Measurements from ENCODE around the gene STARD13.

The STARD13 gene

GRCh38 chr13:33195693-33196464 lies 89.7 kb downstream of the STARD13 start:
- TF ChIP-seq, protein P1, sequence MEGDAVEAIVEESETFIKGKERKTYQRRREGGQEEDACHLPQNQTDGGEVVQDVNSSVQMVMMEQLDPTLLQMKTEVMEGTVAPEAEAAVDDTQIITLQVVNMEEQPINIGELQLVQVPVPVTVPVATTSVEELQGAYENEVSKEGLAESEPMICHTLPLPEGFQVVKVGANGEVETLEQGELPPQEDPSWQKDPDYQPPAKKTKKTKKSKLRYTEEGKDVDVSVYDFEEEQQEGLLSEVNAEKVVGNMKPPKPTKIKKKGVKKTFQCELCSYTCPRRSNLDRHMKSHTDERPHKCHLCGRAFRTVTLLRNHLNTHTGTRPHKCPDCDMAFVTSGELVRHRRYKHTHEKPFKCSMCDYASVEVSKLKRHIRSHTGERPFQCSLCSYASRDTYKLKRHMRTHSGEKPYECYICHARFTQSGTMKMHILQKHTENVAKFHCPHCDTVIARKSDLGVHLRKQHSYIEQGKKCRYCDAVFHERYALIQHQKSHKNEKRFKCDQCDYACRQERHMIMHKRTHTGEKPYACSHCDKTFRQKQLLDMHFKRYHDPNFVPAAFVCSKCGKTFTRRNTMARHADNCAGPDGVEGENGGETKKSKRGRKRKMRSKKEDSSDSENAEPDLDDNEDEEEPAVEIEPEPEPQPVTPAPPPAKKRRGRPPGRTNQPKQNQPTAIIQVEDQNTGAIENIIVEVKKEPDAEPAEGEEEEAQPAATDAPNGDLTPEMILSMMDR (IDR thresholded peaks at IDR 0.05; ENCODE audit: low read length, missing control alignments) = no peak
- no peak overlapping the region for H3K4me3 ChIP-seq (replicated peaks; ENCODE audit: low read depth, low read length)
- no peak for DNase-seq (ENCODE audit: low read depth)

- DNase-seq (ENCODE audit: low read depth) = peak; percentile 96
- peak overlapping the region; percentile 2 for H3K4me3 ChIP-seq (replicated peaks; ENCODE audit: low read depth, low read length)
- TF ChIP-seq, protein P1 (IDR thresholded peaks at IDR 0.05; ENCODE audit: low read length, missing control alignments) = no peak
These were observed 90.5 kb downstream of the STARD13 start for GRCh38 chr13:33194820-33195692.

DNA sequence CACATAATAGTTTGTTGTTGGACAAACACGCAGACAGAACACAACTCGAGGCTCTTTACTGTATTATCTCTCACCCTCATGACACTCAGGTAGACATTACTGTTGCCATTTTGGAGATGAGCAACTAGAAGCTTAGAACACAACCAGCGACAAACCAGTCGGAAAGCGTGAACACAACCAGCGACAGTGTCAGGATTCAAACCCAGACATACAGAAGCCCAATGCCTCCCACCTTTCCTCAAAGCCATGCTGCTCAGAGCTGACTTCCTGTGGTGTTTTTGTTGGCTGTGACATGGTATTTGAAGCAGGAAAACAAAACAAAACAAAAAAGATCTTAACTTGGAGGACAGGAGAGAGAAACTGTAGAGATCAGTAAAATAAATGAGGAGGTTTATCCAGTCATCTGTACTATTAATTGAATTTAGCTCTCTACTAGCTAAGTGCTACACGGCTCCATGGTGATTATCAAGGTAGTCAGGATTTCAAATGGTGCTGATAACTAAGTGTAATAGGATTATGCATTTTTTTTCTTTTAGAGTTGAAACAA lies 92.1 kb downstream of the STARD13 start:
- peak; percentile 55 for DNase-seq (ENCODE audit: low read depth)
- H3K4me3 ChIP-seq (replicated peaks; ENCODE audit: low read depth, low read length) = no peak overlapping the region
- TF ChIP-seq, protein P1 (IDR thresholded peaks at IDR 0.05; ENCODE audit: low read length, missing control alignments) = no peak

DNA sequence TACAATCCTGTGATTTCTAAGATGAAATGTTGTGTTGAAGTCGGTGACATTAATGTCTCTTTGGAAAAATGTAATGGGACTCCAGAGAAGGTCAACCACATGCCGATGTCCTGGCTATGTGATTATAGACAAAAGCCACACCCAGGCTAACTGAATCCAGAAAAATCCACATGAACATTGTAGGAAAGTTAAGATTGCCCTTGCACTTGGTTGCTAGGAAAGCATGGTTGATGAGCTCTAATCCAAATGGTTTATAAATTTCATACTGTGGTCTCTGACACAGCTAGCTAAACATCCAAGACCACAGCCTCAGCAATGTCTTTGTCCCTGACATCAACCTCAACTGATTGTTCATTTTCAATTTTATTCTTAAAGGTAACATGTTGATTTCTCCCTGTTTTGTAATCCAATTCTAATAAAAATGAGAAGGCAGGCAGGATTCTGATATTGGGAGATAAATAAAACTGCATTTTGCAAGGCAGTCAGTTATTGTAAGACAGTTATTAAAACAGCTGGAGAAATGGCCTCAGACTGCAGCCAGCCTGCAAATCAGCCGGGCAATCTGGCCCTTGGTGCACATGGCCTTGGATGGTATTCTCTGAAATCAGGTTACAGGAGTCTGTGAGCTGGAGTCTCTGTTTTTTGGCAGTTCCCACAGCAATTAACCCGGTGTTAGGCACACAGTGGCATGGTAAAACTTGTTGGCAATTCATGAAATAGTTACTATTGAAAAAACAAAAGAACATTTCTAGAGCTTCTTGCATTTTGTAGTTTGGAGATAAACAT lies 93.9 kb downstream of the STARD13 start:
- TF ChIP-seq, protein P1 (IDR thresholded peaks at IDR 0.05; ENCODE audit: low read length, missing control alignments) = no peak
- DNase-seq (ENCODE audit: low read depth) = no peak
- no peak overlapping the region for H3K4me3 ChIP-seq (replicated peaks; ENCODE audit: low read depth, low read length)

GRCh38 chr13:33189470-33189869 lies 96.1 kb downstream of the STARD13 start:
- TF ChIP-seq, protein P1 (IDR thresholded peaks at IDR 0.05; ENCODE audit: low read length, missing control alignments) = no peak
- DNase-seq (ENCODE audit: low read depth) = no peak
- no peak overlapping the region for H3K4me3 ChIP-seq (replicated peaks; ENCODE audit: low read depth, low read length)

DNA sequence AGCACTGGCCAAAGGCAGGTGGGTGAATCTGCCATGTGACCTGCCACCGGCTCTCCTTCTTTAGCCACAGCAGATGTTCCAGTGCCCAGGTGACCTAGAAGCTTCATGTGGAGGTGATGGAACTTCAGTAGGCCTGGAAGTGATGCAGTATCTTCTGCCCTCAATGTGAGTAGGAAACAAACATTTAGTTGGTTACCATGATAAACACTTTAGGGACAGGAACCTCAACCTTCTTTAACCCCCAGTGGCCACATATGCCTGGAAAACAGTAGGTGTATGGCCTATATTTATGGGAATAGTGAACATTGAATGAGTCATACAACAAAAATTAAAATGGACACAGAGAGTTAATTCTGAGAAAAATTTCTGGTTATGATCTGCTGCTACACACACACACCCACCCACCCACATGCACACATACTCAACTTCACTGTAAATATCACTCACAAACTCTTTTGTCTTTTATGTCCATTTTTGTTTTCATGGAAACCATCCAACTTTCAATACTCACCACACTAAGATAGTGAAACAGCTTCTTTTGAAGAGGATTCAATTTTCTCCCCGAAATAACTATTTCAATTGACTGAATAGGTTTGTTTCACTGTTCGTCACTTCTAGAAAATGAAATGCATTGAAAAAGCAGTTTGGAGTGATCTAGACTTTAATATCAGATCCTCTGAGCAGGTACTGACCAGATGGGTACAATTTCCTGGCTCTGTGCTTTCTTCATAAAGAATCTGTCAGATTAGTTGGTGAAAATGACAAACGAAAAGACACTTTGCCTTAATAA lies 97.3 kb downstream of the STARD13 start:
- DNase-seq (ENCODE audit: low read depth) = peak; percentile 51
- no peak overlapping the region for H3K4me3 ChIP-seq (replicated peaks; ENCODE audit: low read depth, low read length)
- TF ChIP-seq, protein P1 (IDR thresholded peaks at IDR 0.05; ENCODE audit: low read length, missing control alignments) = no peak

Measured in fibroblast of pulmonary artery (primary cell).